Astrocyte (in vitro differentiated cells and primary cell): ENCODE data around the gene KLF7. TPM values are rescaled to one million over a fixed set of nuclear protein-coding genes. Genes with fewer than 3 reads are reported as not detected.
A peak's percentile ranks its signal among the peaks of the same experiment; 100 is the strongest.
"Not testable (repeated sequence)": the region's sequence is repeated elsewhere in the genome, so short reads cannot be mapped to it uniquely, and the experiment has no call there.

Experiments
- DNase-seq: peaks from one replicate; pipeline ENCODE4 v3.0.0-alpha.2; 2010; ENCODE audit warnings: low read depth
- FAIRE-seq: peaks from 2 replicates; lab custom pipeline; 2011; peaks lifted over from hg19 to GRCh38; lab: Jason Lieb, UNC
- H2AFZ ChIP-seq: 2 replicates; pipeline ENCODE4 v1.6.0; 2012; ENCODE audit warnings: low read depth, low read length, inconsistent platforms
- H3K27ac ChIP-seq: 2 replicates; pipeline ENCODE4 v1.5.1; 2011; ENCODE audit warnings: low read depth, low read length, inconsistent platforms
- H3K27me3 ChIP-seq: 2 replicates; pipeline ENCODE4 v1.6.0; 2011; ENCODE audit warnings: low read length, inconsistent platforms; ENCODE audit not compliant: insufficient read depth
- H3K36me3 ChIP-seq: 2 replicates; pipeline ENCODE4 v1.5.1; 2011; ENCODE audit warnings: low read length, inconsistent platforms; ENCODE audit not compliant: insufficient read depth
- H3K4me1 ChIP-seq: 2 replicates; pipeline ENCODE4 v1.5.1; 2011; ENCODE audit warnings: low read length, inconsistent platforms; ENCODE audit not compliant: insufficient read depth
- H3K4me2 ChIP-seq: 2 replicates; pipeline ENCODE4 v1.6.0; 2012; ENCODE audit warnings: low read length, inconsistent platforms
- H3K4me3 ChIP-seq: 2 replicates; pipeline ENCODE4 v1.5.1; 2011; ENCODE audit warnings: low read depth, mild to moderate bottlenecking, low read length, inconsistent platforms; ENCODE audit not compliant: insufficient read depth
- H3K79me2 ChIP-seq: 2 replicates; pipeline ENCODE4 v1.6.0; 2012; ENCODE audit warnings: mild to moderate bottlenecking, low read length, inconsistent platforms; ENCODE audit not compliant: insufficient read depth
- H3K9ac ChIP-seq: 2 replicates; pipeline ENCODE4 v1.6.0; 2012; ENCODE audit warnings: mild to moderate bottlenecking, low read length, inconsistent platforms
- H3K9me3 ChIP-seq: 2 replicates; pipeline ENCODE4 v1.5.1; 2012; ENCODE audit warnings: low read depth, mild to moderate bottlenecking, low read length, inconsistent platforms; ENCODE audit not compliant: insufficient read depth
- H4K20me1 ChIP-seq: 2 replicates; pipeline ENCODE4 v1.6.0; 2012; ENCODE audit warnings: low read length, inconsistent platforms; ENCODE audit not compliant: insufficient read depth
- H3K27ac Mint-ChIP-seq: one replicate; pipeline ENCODE4 v1.8.0; 2021; ENCODE audit warnings: mild to moderate bottlenecking, mixed read lengths; ENCODE audit not compliant: unreplicated experiment
- H3K27me3 Mint-ChIP-seq: one replicate; pipeline ENCODE4 v1.8.0; 2021; ENCODE audit warnings: low read depth, mixed read lengths; ENCODE audit not compliant: unreplicated experiment
- H3K36me3 Mint-ChIP-seq: one replicate; pipeline ENCODE4 v1.8.0; 2021; ENCODE audit warnings: low read depth, mixed read lengths; ENCODE audit not compliant: unreplicated experiment
- H3K4me1 Mint-ChIP-seq: one replicate; pipeline ENCODE4 v1.8.0; 2021; ENCODE audit warnings: low read depth, mixed read lengths; ENCODE audit not compliant: unreplicated experiment
- H3K4me3 Mint-ChIP-seq: one replicate; pipeline ENCODE4 v1.8.0; 2021; ENCODE audit warnings: mild to moderate bottlenecking, moderate library complexity, mixed read lengths; ENCODE audit not compliant: unreplicated experiment
- H3K9me3 Mint-ChIP-seq: one replicate; pipeline ENCODE4 v1.8.0; 2021; ENCODE audit warnings: mild to moderate bottlenecking, mixed read lengths; ENCODE audit not compliant: unreplicated experiment
- CTCF ChIP-seq: IDR thresholded peaks from 2 replicates; pipeline ENCODE4 v1.5.1; 2011; ENCODE audit warnings: low read depth, mild to moderate bottlenecking, inconsistent platforms, low read length, moderate library complexity; ENCODE audit not compliant: insufficient read depth
- EZH2 ChIP-seq: IDR thresholded peaks from 2 replicates; pipeline ENCODE4 v1.6.1; 2012; ENCODE audit warnings: mild to moderate bottlenecking, low read length, inconsistent platforms; ENCODE audit not compliant: insufficient read depth
- total RNA-seq: library from RNA; stranded (reverse); gene quantifications from 2 replicates; pipeline ENCODE4 v1.2.1, GENCODE V29; 2021

Gene KLF7
- total RNA-seq, 1 donor from 2014 or later: 81.2 TPM

GRCh38 chr2:207037896-207038295 is 127.9 kb downstream of the KLF7 start:
- no peak overlapping the region for H3K4me3 ChIP-seq
- H3K4me2 ChIP-seq: no peak overlapping the region
- no peak for TF ChIP-seq EZH2
- TF ChIP-seq CTCF: no peak
- DNase-seq (no peak), FAIRE-seq (no peak)
- peaks cover 16% of the 10 kb centered on the region for H3K4me1 ChIP-seq
- H3K4me1 Mint-ChIP-seq: peaks cover 26% of the 10 kb centered on the region
- H2AFZ ChIP-seq: no peak overlapping the region
- H4K20me1 ChIP-seq: no peaks in the 10 kb centered on the region
- H3K27ac ChIP-seq: no peak overlapping the region
- no peak overlapping the region for H3K9ac ChIP-seq
- H3K9me3 ChIP-seq: no peaks in the 10 kb centered on the region
- H3K79me2 ChIP-seq: no peaks in the 10 kb centered on the region
- H3K4me3 Mint-ChIP-seq: peak overlapping the region; percentile 6
- H3K27me3 Mint-ChIP-seq: no peaks in the 10 kb centered on the region
- no peaks in the 10 kb centered on the region for H3K36me3 Mint-ChIP-seq
- H3K27ac Mint-ChIP-seq: peak overlapping the region; percentile 67
- no peaks in the 10 kb centered on the region for H3K27me3 ChIP-seq
- H3K36me3 ChIP-seq: no peaks in the 10 kb centered on the region
- no peaks in the 10 kb centered on the region for H3K9me3 Mint-ChIP-seq

- FAIRE-seq, DNase-seq, H3K27me3 Mint-ChIP-seq, H4K20me1 ChIP-seq, H3K36me3 Mint-ChIP-seq, H2AFZ ChIP-seq, H3K9ac ChIP-seq, H3K27me3 ChIP-seq, H3K4me3 Mint-ChIP-seq, H3K27ac Mint-ChIP-seq, H3K36me3 ChIP-seq, H3K4me3 ChIP-seq, H3K9me3 ChIP-seq, H3K9me3 Mint-ChIP-seq, H3K79me2 ChIP-seq, H3K27ac ChIP-seq, H3K4me2 ChIP-seq: not testable (repeated sequence)
- peaks cover 26% of the 10 kb centered on the region for H3K4me1 Mint-ChIP-seq
- peaks cover 12% of the 10 kb centered on the region for H3K4me1 ChIP-seq
Observed at GRCh38 chr2:207037023-207037422, 128.7 kb downstream of the KLF7 start.

- H3K36me3 ChIP-seq: no peaks in the 10 kb centered on the region
- H3K9ac ChIP-seq: no peak overlapping the region
- no peak overlapping the region for H3K4me3 ChIP-seq
- H3K27me3 Mint-ChIP-seq: no peaks in the 10 kb centered on the region
- no peaks in the 10 kb centered on the region for H3K27me3 ChIP-seq
- no peak overlapping the region for H3K4me2 ChIP-seq
- H4K20me1 ChIP-seq: no peaks in the 10 kb centered on the region
- H3K36me3 Mint-ChIP-seq: no peaks in the 10 kb centered on the region
- no peak overlapping the region for H2AFZ ChIP-seq
- no peak for DNase-seq
- peaks cover 2% of the 10 kb centered on the region for H3K4me1 ChIP-seq
- peaks cover 21% of the 10 kb centered on the region for H3K4me1 Mint-ChIP-seq
- H3K9me3 ChIP-seq: no peaks in the 10 kb centered on the region
- no peaks in the 10 kb centered on the region for H3K9me3 Mint-ChIP-seq
- no peak overlapping the region for H3K27ac ChIP-seq
- H3K79me2 ChIP-seq: no peaks in the 10 kb centered on the region
- no peak for FAIRE-seq
- no peak for TF ChIP-seq CTCF
- TF ChIP-seq EZH2: no peak
- no peak overlapping the region for H3K27ac Mint-ChIP-seq
- H3K4me3 Mint-ChIP-seq: no peak overlapping the region
Observed at GRCh38 chr2:207035875-207036274, 129.9 kb downstream of the KLF7 start.
